Adrenal gland (tissue), 12 donors: ENCODE results near the gene CTSW. TPM values are rescaled to one million over a fixed set of nuclear protein-coding genes. Genes with fewer than 3 reads are reported as not detected.

Source experiments
- DNase-seq, 7 donors: peaks; one replicate each; pipeline ENCODE4 v3.0.0-alpha.2; 2019 to 2020
- H3K27ac ChIP-seq, 5 donors: fragments of 200-600 bp; sonication (generic) in 4 of 5; 1 replicate in 3 of 5; 2 replicates in 2 of 5; pipeline versions ENCODE4 v1.5.1 to v1.8.0; 2016 to 2020; ENCODE audit warnings: mild to moderate bottlenecking in 1 of 5
- H3K27me3 ChIP-seq: fragments of 200-600 bp; 2 replicates; pipeline ENCODE4 v1.8.0; 2021
- H3K36me3 ChIP-seq, 2 donors: fragments of 200-600 bp; replicated peaks in 1 of 2; 1 replicate in 1 of 2; 2 replicates in 1 of 2; pipeline versions ENCODE4 v1.5.1 to v1.8.0; 2018 to 2022
- H3K4me1 ChIP-seq, 2 donors: fragments of 200-600 bp; replicated peaks in 1 of 2; 1 replicate in 1 of 2; 2 replicates in 1 of 2; pipeline versions ENCODE4 v1.5.1 to v1.8.0; 2018 to 2021
- H3K4me3 ChIP-seq, 4 donors: fragments of 200-600 bp; sonication (generic) in 3 of 4; one replicate each; pipeline ENCODE4 v1.5.1; 2016 to 2018
- H3K9me3 ChIP-seq, 3 donors: fragments of 200-600 bp; sonication (generic) in 1 of 3; replicated peaks in 1 of 3; 1 replicate in 2 of 3; 2 replicates in 1 of 3; pipeline versions ENCODE4 v1.5.1 to v1.8.0; 2016 to 2021
- POLR2A ChIP-seq, 2 donors: fragments of 450-650 bp; IDR thresholded peaks; one replicate each; pipeline ENCODE4 v1.6.1; 2017; ENCODE audit warnings: antibody characterized with exemption in 2 of 2, mild to moderate bottlenecking in 2 of 2, moderate library complexity in 1 of 2
- WGBS, 4 donors: extraction: QIAGEN DNeasy Blood & Tissue Kit in 2 of 4; methylation state at CpG; one replicate each; pipeline versions ENCODE4 v1.1.5 to v1.1.7; 2013 to 2017; 5-methylcytosine and 5-hydroxymethylcytosine counted together
- intact Hi-C, 2 donors: fragments of 100-400 bp; cut with DNase I; formaldehyde crosslinking; loops; one replicate each; pipeline versions ENCODE4 v1.14.1 to v1.15.0; 2022 to 2023
- polyA plus RNA-seq, 3 donors: library from polyadenylated mRNA; stranded (reverse); fragments of 200-250 nt in 2 of 3; fragments of 350-450 nt in 1 of 3; fragmentation: Illumina TruSeq in 1 of 3; extraction: RNeasy Lipid Tissue Mini Kit (QIAGEN cat#74804) in 1 of 3; gene quantifications; one replicate each; pipeline ENCODE4 v1.2.3, GENCODE V29; 2013 to 2014
- total RNA-seq, 9 donors: library from RNA; depleted of rRNA in 4 of 9; stranded (reverse); fragments of >200 nt in 4 of 9; fragments of 120-200 nt in 1 of 9; fragmentation: NEBNext Ultra II Directional in 1 of 9; extraction: Animal tissue kit (Norgen Biotek cat#: 25700) in 1 of 9; gene quantifications; one replicate each; pipeline versions ENCODE4 v1.1.0 to v1.2.4, GENCODE V29; 2013 to 2023
- TF ChIP-seq, protein P1 (sequence below), 6 experiments: fragments of 450-650 bp in 4 of 6; fragments of 200-600 bp in 2 of 6; sonication (generic) in 1 of 6; IDR thresholded peaks; 1 replicate in 5 of 6; 2 replicates in 1 of 6; pipeline versions ENCODE4 v1.5.1 to v1.8.0; 2016 to 2021; ENCODE audit warnings: antibody characterized with exemption in 6 of 6, mild to moderate bottlenecking in 2 of 6, moderate library complexity in 1 of 6
- donor health status: healthy with polysubstance abuse.
- donor health status: Bipolar disorder and iron deficiency.
- donor health status: DM: yes; HTN: yes; CAD: no.
- donor health status: DM: no; HTN: no; CAD: no.
- donor health status: DM: no; HTN: no; CAD: no.
- donor health status: DM: yes; HTN: yes; CAD: no.

Gene CTSW
- total and polyA plus RNA-seq, 12 donors: 0.28 to 4.8 (median 0.96) TPM; not detected in 2

DNA sequence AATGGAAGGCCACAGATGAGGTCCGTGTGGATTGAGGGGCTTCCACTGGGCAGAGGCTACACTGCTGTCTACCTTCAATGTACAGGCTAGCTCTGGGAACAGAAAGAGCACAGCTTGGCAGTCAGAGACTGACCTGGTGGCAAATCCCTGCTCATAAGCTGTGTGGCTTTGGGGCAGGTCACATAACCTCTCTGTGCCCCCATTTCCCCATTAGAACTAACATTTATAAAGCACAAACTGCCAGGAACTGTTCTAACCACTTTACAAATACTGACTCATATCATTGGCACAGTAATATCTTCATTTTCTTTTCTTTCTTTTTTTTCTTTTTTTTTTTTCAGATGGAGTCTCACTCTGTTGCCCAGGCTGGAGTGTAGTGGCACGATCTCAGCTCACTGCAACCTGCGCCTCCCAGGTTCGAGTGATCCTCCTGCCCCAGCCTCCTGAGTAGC is 17.4 kb downstream of the CTSW start:
- no peak overlapping the region for H3K4me3 ChIP-seq
- intact Hi-C loops: no loop called here
- TF ChIP-seq, protein P1, sequence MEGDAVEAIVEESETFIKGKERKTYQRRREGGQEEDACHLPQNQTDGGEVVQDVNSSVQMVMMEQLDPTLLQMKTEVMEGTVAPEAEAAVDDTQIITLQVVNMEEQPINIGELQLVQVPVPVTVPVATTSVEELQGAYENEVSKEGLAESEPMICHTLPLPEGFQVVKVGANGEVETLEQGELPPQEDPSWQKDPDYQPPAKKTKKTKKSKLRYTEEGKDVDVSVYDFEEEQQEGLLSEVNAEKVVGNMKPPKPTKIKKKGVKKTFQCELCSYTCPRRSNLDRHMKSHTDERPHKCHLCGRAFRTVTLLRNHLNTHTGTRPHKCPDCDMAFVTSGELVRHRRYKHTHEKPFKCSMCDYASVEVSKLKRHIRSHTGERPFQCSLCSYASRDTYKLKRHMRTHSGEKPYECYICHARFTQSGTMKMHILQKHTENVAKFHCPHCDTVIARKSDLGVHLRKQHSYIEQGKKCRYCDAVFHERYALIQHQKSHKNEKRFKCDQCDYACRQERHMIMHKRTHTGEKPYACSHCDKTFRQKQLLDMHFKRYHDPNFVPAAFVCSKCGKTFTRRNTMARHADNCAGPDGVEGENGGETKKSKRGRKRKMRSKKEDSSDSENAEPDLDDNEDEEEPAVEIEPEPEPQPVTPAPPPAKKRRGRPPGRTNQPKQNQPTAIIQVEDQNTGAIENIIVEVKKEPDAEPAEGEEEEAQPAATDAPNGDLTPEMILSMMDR (IDR thresholded peaks at IDR 0.05): no peak
- TF ChIP-seq POLR2A (IDR thresholded peaks at IDR 0.05): no peak
- no peaks in the 10 kb centered on the region for H3K9me3 ChIP-seq
- DNase-seq: no peak
- WGBS, 4 donors: 87 to 90% (median 88%) methylated on average over 4 of the region's 4 CpGs
- no peaks in the 10 kb centered on the region for H3K27me3 ChIP-seq
- no peaks in the 10 kb centered on the region for H3K36me3 ChIP-seq
- H3K27ac ChIP-seq: no peak overlapping the region
- H3K4me1 ChIP-seq: peaks cover 28 to 34% of the 10 kb centered on the region in 2 donors

DNA sequence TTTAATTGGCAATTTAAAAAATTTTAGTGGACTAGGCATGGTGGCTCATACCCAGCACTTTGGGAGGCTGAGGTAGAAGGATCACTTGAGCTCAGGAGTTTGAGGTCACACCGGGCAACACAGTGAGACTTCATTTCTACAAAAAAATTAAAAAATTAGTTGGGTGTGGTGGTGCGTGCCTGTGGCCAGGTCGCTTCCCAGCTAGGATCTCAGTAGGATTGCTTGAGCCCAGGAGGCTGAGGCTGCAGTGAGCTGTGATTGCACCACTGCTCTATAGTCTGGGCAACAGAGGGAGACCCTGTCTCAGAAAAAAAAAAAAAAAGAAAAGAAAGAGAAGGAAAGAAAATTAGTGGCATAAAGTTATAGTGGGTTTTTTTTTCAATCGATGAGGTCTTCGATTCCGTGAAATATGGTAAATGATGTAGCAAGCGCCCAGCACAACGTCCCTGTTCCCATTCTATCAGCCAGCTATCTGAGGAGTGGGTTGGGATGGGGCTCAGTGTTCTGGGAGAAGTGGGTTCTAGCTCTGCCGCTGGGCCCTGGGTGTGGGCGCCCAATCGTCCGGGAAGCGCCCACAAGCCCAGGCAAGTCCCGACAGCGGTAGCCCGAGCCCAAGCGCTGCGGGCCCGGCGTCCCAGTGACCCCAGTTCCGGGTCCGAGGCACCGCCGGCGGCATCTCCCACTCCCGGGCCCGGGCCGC is 19.2 kb downstream of the CTSW start:
- peak overlapping the region in 2 of 5 donors; percentile 83 to 85 for H3K27ac ChIP-seq
- 29 to 72% (median 33%) methylated on average over 9 to 28 of the region's 28 CpGs for WGBS, 4 donors
- intact Hi-C loops: no loop called here

DNA sequence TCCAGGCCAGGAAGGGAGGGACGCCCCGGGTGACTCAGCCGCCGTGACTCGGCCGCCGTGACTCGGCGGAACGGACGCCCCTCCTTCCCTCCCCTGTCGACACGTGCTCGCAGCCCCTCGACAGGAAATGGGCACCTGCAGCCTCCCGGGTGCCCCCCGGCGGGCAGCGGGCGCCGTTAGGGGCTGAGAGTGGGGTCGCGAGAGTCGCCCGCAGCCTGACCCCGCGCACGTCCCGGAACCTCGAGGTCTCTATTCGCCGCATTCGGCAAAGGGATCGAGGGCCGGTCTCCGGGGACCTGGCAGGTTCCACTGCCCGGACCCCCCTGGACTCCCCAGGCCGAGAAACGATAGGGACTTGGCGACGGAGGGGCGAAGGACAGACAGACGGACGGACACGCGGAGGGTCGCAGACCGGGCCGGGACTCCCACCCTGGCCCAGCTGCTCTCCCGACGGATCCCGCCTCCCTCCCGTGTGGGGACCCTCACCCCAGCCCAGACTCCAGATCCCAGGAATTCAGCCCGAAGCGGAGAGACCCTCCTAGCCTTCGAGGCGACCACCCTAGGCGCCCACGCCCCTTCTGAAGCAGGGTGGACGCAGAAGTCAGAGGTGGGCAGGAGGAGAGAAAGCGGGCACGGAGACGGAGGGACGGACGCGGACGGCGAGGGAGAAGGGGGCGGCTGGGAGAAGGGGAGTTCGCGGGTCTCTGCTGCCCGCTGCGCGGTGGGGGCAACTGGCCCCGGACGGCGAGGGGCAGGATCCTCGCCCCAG is 19.9 kb downstream of the CTSW start:
- H3K27ac ChIP-seq: peak overlapping the region in 4 of 5 donors; percentile 63 to 85 (median 76)
- intact Hi-C loops: no loop called here
- DNase-seq: peak; percentile 64 to 82 (median 74)
- WGBS, 4 donors: 0 to 5% (median 2%) methylated on average over 27 to 78 of the region's 78 CpGs
- H3K4me3 ChIP-seq: peak overlapping the region in 3 of 4 donors; percentile 6 to 63 (median 39)
- TF ChIP-seq, protein P1 (IDR thresholded peaks at IDR 0.05): no peak
- no peak for TF ChIP-seq POLR2A (IDR thresholded peaks at IDR 0.05)
- no peaks in the 10 kb centered on the region for H3K36me3 ChIP-seq
- no peaks in the 10 kb centered on the region for H3K27me3 ChIP-seq
- H3K9me3 ChIP-seq: no peaks in the 10 kb centered on the region
- peaks cover 12 to 16% of the 10 kb centered on the region in 2 donors for H3K4me1 ChIP-seq

More for the DNA sequence above, 19.2 kb downstream of the CTSW start:
- TF ChIP-seq POLR2A (IDR thresholded peaks at IDR 0.05): no peak
- TF ChIP-seq, protein P1 (IDR thresholded peaks at IDR 0.05): no peak
- Histone ChIP-seq H3K4me3 (peak overlapping the region in 2 of 4 donors; percentile 39 to 63), H3K36me3 (no peaks in the 10 kb centered on the region), H3K9me3 (no peaks in the 10 kb centered on the region), H3K4me1 (peaks cover 12 to 16% of the 10 kb centered on the region in 2 donors), H3K27me3 (no peaks in the 10 kb centered on the region)
- DNase-seq: no peak
